Embryonic facial prominence (tissue), 1 donor: ENCODE data around the gene CCDC12.
A peak's percentile ranks its signal among the peaks of the same experiment; 100 is the strongest.

ENCODE experiments used
- DNase-seq: peaks from one replicate; pipeline ENCODE4 v3.0.0-alpha.2; 2016; ENCODE audit errors: extremely low spot score

Gene CCDC12

GRCh38 chr3:46936733-46937250 is 39.8 kb downstream of the CCDC12 start:
- DNase-seq, result no peak

- DNase-seq, result no peak
Observed at GRCh38 chr3:46935989-46936558, 40.5 kb downstream of the CCDC12 start.

DNA sequence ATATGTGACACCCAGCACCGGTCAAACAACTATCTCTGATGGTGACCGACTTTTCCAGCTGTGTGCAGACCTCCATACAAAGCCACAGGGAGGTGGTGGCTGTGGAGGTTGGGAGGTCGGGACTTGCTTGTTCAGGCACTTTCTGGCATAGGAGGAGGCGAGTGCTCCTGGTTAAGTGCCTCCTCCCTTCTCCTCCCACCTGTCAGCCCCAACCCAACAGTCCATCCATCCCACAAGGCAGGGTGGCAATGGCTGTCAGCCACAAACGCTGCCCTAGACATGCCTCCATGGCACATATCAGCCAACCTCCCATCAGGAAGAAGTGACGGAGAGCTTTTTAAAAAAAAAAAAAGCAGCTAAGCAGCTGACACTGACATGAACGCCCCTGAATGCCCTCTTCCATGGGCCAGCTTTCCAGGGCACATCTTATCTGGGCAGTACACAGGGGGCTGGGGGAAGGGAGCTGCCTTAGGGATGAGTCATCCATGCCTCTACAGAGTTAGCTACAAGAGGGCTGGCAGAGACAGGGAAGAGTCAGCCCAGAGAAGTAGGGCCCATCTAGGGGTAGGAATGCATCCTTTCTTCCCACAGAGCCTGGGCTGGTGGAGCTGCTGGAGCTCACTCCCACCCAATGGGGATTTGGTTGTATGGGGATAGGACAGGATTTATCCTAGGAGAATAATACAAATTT is 41.2 kb downstream of the CCDC12 start:
- peak; percentile 32 for DNase-seq

DNA sequence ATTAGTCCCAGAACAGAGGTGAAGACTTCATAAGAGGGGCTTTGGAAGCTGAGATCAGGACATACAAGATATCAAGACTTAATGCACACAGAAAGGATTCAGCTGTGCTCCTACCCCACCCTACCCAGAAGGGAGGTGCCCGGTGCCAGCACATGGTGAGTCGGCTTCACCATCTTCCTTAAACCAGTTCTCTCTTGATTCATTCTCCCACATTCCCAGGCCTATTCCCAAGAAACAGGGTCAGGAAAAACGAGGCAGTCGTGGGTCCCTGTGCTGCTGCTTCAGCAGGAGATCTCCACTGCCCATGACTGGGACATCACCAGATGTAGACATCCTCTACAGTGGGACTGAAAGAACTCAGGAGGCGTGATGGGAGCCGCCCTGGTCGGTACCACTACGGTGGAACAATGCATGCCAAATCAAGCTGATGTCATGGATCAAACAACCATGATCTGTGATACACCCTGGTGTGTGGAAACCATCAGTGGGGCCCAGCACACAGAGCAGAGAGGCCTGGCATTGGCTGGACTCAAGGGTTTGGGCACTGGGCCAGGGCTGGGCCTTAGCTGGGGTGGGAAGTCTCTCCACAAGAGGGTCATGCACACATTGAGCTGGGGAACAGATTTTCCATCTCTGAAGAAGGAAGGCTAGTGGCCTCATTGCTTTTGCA is 41.9 kb downstream of the CCDC12 start:
- DNase-seq, result no peak

GRCh38 chr3:46934072-46934471 is 42.5 kb downstream of the CCDC12 start:
- no peak for DNase-seq

GRCh38 chr3:46933261-46933660 is 43.3 kb downstream of the CCDC12 start:
- DNase-seq, result no peak

DNA sequence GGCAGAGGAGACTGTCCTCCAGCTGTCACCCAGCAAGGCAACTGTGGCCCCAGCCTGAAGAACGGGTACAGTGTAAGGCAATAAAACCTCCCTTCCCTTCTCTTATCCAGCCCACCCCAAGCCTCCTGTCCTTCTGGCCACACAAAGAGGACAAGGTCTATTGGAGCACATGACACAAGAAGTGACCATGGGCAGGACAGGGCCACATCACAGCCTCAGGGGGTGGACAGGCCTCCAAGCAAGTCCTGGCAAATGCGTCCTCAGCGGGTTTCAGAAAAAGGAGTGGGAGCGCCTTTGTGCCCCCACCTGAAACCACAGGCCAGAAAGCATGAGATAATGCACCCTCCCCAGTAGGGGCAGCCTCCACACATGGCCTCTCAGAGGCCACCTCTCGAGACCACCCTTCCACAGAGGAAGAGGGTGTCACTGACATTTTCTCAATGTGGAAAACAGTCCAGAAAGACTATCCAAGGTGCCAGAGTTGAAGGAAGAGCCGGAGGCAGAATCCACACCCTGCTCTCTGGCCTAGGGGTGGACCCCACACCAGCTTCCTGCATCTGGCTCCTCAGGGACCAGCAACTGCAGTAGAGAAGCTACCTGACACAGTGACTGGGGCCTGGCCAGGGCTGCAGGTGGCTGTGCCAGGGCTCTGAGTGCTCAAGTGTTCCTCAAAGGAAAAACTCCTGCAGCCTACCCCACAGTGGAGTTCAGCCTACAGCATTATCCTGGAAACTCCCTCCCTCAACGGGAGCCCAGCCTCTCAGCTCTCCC is 43.9 kb downstream of the CCDC12 start:
- no peak for DNase-seq

DNA sequence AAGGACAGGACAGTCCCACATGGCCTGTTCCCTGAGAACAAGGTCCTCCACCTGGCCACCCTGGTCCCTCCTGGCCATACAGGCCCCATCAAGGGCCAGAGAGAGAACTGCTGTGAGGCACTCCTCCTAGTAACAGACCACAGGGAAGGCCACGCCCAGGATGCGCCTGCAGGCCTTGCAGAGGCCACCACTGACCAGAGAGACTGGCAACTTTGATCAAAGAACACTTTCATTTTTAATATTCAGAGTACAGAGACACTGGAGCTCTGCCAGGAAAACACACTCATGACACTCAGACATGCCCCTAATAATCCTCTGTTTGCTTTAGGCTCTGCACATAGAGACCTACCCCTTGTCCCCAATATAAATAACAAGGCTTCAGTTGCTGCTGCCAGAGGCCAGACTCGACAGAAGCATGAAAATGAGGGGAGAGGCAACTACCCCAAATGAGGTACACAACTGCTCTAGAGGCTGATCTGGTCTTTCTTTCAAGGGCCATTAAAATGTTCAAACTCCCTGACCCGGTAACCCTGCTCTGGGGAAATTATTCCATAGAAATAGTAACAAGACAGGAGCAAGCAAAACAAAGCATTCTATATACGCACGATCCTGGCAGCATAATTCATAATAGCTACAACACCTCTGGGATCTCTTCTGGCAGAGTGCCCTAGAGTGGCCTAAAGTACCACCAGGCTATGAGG is 44.8 kb downstream of the CCDC12 start:
- no peak for DNase-seq

GRCh38 chr3:46930945-46931403 is 45.6 kb downstream of the CCDC12 start:
- no peak for DNase-seq

- no peak for DNase-seq
Observed at GRCh38 chr3:46930166-46930944, 46.2 kb downstream of the CCDC12 start.

DNA sequence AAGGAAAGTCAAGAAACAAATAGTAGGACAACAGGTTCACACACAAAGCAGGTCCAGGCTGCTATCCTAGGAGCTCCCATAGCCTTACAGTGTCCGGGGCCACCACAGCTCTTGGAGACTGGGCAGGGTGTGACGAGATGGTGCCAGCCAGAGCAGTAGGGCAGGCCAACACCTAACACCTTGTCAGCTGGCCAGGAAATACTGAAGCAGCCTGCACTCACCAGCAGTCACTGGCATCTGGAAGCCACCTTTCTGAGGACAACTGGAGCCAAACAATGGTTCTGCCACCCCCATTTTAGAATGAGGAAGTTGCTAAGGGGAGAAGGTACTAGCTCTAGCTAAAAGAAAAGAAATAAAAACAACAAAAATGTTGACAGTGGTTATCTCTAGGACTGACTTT is 47.2 kb downstream of the CCDC12 start:
- DNase-seq, result no peak

- no peak for DNase-seq
Observed at GRCh38 chr3:46928282-46928681, 48.3 kb downstream of the CCDC12 start.

DNA sequence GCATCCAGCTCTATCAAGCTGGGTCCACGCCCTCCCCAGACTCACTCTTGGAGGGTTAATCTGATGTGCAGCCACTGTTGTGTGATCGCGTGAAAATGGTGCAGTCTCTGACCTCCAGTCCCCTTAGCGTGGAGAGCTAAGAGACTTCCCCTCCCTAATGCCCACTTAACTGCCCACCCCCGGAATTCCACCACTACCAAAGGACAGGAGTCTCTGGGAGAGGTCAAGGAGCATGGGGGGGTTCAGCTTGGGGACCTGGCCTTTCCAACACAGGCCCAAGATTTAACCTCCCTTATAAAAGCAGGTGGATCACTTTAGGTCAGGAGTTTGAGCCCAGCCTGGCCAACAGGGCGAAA is 48.8 kb downstream of the CCDC12 start:
- DNase-seq, result no peak

GRCh38 chr3:46926871-46927717 is 49.5 kb downstream of the CCDC12 start:
- DNase-seq, result no peak

DNA sequence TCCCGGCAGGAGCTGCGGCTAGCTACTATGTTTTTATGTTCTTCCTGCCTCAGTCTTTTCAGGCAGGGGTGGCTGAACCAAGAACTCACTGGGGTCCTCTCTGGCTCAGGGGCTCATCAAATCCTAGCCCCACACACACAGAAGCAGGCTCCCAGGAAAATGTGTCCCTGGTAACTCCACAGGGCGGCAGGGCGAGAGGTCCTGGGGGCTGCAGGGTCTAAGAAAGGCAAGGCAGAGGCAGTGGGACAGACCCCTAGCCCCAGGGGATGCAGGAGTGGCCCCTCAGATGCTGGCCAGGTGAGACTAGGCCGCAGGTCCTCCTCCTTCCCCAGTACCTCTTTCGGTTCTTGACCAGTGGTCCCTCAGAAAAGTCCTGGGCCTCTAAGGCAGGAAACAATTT is 50.1 kb downstream of the CCDC12 start:
- DNase-seq, result no peak

- DNase-seq, result no peak
Observed at GRCh38 chr3:46926039-46926438, 50.5 kb downstream of the CCDC12 start.

GRCh38 chr3:46925585-46925934 is 51.0 kb downstream of the CCDC12 start:
- no peak for DNase-seq

DNA sequence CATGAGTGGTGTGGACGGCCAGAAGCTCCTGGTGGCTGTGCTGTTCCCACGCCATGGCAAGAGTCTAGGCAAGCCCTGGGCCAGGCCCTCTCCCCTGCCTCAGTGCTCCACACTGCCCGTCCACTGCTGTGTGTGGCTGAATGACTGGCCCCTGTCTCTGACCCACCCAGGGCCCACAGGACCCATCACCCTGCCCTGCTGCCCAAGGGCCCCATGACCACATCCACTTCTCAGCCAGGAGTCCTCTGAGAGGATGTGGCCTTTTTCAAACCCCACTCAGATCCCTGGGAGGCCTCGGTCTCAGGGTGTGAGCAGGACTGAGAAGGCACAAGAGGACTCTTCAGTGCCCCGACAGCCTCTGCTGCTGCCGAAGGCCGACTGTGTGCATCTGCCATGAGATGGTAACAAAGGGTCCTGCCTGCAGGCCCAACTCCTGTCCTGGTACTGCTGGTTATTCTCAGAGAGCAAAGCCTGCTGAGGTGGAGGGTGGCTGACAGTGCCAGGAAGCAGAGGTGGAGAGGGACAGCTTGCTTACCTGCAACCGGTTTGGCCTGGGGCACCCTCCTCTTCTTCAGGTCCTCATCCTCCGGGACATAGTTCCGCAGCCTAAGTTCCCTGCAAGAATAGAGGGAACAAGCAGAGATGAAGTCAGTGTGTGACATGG is 51.5 kb downstream of the CCDC12 start:
- no peak for DNase-seq

DNA sequence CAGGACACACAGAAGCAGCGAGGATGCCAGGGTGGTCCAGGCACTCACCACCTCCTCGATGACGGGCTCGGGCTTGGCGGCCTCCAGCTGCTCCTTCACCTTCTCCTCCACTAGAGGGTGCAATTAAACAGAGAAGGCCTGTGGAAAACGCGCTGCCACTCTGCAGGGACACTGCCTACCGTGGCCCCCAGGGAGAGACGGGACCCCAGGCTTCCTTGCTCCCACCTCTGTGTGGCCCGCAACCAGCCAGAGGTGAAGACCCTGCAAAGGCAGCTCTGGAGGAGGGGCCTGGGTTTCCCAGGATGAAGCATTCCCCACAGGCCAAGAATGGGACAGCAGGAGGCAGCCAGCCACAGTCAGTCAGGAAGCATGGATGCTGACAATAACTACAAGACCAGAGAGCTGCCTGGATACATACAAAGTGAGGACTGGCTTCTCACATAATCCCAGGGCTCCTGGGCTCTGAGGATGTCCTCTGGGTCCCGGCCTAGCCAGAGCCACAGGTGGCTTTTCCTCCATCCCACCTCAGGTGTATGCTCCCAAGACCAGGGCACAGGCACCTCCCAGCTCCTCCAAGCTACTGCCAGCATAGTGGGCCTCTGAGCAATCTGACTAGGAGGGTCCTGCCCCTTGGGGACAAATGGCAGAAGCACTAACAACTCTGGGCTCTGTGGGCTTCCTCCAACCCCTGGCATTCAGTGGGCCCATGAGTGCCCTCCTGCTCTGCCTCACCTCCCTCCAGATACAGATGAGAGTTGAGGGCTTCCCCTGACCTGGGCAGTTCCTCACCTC is 52.8 kb downstream of the CCDC12 start:
- DNase-seq, result no peak
